ENCODE data around the gene CELF2. TPM values are rescaled to one million over a fixed set of nuclear protein-coding genes. Genes with fewer than 3 reads are reported as not detected.
A peak's percentile ranks its signal among the peaks of the same experiment; 100 is the strongest.
"Not testable (repeated sequence)": the region's sequence is repeated elsewhere in the genome, so short reads cannot be mapped to it uniquely, and the experiment has no call there.

The CELF2 gene
- total RNA-seq, 1 donor from 2014 or later = 29.3 TPM

DNA sequence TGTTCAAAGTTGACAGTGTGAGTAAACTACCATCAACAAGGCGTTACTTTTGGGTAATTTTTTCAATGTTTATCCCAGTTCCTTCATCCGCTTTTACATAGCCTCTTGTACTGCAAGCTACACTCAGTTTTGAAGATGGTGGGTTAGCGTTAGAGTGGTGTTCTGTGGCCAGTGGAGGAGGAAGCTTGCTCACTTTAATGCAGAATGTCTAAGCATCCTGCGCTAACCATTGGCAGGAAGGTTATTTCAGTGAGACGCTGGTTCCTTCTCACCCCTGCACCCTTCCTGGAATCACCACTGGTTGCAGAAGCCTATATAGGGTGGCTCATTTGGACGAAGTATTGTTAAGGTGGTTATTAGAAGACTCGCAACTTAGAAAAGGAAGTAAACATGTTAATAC, 159.1 kb downstream of the CELF2 start:
- no peak for DNase-seq

DNA sequence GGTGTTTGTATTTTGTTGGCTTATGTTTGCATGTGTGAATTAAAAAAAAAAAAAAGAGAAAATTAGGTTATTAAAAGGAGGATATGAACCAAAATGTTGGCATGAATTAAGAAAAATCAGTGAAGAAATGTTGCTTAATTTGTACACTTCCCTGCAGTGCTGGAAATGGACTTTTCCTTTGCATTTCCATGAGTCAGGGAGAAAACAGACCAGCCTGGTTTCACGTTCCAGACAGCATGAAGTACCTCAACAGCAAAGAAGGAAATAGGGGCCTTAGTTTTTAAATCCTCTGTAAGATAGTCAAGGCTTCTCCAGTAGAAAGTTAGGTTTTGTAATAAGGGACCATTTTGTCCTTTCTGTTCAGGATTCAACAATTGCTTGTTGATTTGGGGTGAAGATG, 159.7 kb downstream of the CELF2 start:
- no peak for DNase-seq

DNA sequence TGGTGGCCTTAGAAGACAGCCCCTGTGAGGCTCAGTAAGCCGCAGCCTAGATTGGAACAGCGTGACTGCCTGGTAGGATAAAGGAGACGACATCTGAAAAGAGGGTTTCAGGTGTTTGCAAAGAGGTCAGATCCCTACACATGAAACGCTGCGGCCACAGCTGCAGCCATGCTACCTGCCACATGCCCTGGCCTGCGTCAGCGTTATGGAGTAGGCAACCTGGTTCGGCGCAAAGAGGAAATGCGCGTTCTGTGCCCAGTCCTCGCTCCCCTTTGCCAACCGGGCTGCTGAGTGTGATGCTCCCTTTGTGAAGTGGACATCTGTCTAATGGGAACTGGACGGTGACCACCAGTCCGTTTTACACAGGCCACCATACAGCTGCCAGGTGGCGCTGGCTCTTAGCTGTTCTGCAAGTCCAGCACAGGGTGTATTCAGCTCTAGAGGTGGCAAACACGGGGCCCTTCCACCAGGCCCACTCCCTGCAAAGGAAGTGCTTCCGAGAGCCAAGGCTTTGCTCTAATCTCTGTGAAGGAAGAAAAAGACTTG, 160.3 kb downstream of the CELF2 start:
- DNase-seq = no peak

DNA sequence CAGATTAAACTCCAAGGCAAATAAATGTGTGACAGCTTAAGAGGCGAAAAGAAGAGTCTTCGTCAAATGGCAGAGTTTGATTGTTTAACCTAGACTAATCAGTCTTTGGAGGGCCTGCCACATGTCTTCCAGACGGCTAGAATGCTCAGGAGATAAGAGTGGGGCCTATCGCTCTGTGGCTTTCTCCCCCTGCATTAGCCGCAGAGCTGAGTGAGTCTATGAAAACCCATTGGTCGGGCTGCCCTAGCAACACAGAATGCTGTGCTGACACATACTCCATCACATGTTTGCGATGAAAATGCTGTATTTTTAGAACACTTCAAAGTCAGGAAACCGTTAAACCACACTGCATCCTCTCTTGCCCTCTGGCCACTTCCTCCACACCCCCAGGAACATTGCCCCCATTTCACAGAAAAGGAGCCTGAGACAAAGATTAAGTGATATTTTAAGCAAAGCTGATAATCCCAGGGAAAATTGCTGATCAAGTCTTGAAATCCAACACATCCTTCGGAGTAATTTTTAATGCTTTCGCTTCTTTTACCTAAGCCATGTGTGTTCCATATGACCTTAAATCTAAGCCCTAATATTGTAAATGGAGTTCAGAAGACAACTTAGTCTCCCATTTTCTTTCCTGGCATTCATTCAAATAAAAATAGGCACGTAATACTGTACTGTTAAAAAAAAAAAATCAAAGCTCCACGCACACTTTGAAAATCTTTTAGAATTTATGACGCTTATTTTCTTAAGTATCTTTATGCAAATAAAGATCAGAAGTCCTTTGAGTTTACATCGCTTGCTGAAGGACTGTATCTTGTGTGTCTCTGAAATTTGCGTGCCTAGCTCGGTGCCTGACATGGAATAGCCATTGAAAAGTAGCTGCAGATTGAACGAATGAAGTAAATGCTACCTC, 161.2 kb downstream of the CELF2 start:
- peak; percentile 35 for DNase-seq

DNA sequence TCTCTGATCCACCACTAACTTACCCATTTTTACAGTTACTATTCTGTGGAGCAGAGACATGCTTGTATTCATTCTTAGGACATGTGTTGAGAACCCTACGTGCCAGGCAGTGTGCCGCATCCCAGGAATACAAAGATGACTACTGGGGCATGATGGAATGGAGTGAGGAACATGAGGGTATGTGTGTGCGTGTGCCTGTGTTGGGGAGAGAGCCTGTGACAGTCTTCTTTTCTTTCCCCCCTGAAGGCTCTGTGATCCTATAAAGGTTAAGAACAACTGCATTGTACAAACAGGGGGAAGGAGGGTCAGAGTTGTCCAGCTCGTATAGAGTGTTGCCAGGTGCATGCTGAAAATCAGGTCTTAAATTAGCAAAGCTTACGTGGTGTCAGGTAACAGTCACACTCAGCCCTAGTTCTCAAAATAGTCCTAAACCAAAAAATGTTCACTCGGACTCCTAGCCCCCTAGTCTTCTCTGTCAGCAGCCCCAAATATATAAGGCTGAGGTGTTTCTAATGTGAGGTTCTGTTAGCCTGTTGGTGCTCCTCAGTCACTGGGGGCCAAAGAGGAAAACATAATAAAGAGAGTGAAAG, 161.9 kb downstream of the CELF2 start:
- no peak for DNase-seq

DNA sequence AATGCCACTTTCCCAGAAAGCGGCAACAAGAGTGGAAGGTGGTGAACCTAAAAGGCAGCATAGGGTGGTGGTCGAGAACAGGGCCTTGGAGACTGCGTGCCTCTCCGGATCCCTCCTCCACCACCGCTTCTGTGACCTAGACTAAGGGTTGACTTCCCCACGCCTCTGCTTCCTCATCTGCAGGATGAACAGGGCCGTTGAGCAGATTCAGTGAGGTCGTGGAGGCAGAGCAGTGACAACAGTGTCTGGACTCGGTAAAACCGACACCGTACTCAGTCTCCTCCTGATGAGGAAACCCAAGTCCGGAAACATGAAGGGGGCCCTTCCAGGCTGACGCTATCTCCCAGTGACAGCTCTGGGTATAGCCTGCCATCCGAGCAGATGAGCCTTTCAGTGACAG, 162.6 kb downstream of the CELF2 start:
- DNase-seq = no peak

DNA sequence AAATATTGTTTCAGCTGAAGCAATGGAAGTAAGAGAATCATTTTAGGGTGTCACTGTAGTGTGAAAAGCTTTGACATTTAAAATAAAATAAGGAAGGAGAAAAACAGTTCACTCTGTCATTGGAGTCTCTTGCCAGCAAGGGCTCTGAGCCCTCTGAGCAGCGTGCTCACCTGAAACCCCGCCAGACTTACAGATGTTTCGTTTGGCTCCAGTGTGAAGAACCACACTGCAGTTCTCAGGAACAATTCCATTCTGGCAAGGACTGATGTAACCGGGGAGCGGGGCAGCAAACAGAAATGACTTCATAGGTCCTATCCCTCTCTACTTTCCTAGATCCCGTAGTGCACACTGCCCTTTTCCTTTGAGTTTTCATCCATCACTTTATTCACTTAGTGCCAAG, 164.3 kb downstream of the CELF2 start:
- DNase-seq = no peak

DNA sequence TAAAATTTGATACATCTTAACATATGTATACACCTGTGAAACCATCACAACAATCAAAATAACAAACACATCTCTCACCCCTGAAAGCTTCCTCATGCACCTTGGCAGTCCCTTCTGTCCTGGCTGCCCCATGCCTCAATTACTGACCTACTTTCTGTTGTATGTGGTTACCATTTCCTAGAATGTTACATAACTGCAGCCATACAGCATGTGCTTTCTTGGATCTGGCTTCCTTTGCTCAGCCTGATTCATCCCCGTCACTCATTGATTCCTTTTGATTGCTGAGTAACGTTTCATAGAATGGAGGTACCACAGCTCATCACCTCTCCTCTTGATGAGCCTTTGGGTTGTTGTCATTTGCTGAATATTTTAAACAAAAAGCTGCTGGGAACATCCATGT, 165.3 kb downstream of the CELF2 start:
- no peak for DNase-seq

DNA sequence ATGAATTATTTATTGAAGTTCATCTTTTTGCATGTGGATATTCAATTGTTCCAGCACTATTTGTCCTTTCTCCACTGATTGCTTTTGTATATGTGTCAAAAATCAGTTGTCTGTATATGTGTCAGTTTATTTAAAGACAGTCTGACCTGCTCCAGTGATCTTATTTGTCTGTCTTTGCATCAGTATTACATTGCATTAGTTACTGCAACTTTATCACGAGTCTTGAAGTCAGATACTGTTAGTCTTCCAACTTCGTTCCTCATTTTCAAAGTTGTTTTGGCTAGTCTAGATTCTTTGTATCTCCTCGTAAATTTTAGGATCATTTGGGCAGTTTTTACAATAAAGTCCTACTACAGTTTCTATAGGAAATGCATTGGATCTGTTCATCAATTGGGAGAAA, 166.4 kb downstream of the CELF2 start:
- no peak for DNase-seq

DNA sequence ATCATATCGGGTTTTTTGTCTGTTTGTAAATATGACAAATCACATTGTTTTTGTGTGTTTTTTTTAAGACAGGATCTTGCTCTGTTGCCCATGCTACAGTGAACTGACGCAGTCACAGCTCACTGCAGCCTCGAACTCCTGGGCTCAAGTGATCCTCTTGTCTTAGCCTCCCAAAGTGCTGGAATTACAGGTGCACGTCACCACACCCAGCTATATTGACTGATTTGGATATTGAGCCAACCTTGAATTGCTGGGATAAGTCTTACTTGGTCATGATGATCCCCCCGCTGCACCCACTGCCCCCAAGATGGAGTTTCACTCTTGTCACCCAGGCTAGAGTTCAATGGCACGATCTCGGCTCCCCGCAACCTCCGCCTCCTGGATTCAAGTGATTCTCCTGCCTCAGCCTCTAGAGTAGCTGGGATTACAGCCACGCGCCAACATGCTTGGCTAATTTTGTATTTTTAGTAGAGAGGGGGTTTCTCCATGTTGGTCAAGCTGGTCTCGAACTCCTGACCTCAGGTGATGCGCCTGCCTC, 167.5 kb downstream of the CELF2 start:
- DNase-seq = not testable (repeated sequence)

DNA sequence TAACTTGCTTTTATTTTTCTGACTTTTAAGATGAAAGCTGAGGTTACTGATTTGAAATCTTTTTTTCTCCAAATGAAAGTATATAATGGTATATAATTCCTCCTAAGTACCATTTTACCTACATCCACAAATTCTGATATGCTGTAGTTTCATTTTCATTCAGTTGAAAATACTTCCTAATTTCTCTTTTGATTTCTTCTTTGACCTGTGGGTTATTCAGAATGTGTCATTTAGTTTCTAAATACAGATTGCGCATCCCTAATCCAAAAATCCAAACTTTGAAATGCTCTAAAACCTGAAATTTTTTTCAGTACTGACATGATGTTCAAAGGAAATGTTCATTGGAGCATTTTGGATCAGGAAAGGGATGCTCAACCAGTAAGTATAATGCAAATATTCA, 168.7 kb downstream of the CELF2 start:
- no peak for DNase-seq

DNA sequence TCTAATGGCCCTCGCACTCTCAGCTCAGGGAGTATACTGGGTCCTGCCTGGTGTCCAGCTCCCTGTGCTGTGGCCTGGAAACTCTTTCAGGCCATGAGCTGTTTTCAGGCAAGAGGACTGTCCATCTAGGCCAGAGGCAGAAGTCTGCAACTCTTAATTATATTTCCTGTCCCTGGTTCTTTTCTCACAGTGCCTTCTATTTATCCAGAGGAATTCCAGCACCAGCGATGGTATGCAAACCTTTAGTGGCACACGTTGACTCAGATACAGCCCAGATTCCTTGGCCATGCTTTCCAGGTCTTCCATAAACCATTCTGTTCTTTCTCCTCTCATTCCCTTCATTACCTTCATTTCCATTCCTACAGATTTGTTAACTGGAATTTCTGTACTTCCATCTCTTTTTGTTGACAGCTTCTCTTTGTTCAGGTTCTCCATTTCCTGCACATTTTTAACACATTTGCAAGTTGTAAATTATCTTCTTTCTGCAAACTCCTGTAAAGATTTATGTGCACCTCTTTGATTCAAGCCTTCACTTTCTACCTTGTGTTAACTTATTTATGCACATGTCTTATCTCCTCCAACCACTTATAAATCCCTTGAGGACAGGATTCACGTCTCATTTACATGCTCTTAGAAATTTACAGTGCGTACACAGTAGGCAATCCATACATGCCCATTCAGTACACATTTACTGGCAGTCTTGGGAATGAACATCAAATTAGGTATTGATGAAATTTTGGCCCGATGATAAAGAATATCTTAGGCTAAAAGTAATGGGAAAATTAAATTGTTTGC, 172.1 kb downstream of the CELF2 start:
- DNase-seq = no peak

DNA sequence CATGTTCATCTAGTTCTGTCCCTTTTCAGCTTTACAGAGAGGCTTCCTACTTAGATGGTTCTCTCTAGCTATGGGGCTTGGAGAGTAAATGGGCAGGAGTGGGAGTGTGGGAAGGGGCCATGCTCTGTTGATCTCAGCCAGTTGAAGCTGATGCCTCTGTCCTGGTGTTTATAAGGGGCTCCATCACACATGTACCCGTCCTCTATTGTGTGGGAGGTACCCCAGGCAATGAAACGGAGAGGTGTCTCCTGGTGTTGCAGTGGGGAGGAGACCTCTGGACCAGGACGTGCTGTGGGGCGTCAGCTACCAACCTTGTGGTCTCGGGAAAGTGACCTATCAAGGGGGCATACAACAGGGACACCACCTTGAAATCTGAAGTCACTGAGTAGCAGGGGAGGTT, 173.5 kb downstream of the CELF2 start:
- DNase-seq = no peak

DNA sequence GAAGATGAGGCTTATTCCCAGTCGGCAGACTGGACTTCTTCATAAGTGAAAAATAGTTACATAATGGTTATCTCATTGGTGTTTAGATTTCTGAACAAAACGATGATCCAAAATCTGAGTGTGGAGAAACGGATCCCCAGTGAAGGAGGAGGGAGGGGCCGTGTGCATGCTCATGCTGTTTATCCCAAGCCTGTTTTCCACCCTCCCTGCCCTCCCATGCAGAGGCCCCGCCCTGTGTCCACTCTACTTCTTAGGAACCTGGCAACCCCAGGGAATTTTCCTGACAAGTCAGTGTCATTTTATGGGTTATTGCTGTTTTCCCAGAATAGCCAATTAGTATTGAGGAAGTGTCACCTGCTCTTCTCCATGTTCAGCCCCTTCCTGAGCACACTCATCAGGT, 174.0 kb downstream of the CELF2 start:
- DNase-seq = no peak

DNA sequence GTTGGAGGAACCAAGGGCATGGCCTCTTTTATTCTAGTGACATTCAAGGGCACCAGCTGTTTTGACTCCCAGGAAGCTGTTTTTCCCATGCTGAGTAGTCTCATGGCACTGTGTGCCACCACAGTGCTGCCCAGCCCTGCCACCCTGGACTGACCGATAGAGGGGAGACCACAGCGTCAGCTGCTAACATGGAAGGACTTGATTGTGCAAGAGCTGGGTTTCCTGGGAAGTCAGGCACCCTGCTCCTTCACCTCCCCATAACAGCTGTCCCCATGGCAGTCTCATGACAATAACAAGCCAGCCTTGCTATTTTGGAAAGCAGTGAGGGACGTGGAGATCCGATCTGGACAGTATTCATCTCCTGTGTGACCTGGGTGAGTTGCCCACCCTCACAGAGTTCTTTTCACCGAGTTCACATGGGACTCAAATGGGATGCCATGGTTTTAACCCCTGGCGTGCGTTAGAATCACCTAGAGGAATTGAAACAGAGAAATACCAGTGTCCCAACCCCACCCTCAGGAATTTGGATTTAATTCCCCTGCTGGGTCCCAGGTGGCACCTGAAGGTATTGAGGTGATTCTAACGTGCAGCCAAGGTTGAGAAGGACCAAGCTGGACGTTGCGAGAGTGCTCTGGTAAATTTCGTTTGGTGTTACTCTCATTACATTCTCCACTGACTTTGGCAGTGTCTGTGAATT, 174.8 kb downstream of the CELF2 start:
- no peak for DNase-seq

DNA sequence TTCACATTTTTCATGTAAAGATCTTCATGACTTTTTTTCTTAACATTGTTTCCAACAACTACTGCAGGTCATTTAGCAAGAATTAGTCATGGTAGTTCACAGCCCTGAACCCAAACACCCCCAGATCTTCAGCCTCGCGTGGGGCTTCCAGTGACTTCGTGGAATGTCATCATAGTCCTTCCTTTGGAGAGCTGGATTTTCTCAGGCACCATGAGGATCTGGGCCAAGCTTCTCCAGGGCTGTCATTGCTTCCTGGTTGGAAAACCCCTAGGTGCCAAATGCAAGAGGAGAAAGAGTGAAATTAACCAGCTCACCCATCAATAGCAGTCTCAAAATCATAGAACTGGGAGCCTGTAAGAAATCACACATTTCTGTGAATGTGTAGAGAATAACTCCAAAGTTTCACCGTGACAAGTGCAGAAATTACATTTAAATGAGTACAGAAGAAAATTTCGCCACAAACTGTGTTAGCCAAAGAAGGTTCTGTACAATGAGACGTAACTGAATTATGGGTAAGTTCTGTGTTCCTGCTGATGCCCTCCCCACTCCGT, 175.4 kb downstream of the CELF2 start:
- no peak for DNase-seq

DNA sequence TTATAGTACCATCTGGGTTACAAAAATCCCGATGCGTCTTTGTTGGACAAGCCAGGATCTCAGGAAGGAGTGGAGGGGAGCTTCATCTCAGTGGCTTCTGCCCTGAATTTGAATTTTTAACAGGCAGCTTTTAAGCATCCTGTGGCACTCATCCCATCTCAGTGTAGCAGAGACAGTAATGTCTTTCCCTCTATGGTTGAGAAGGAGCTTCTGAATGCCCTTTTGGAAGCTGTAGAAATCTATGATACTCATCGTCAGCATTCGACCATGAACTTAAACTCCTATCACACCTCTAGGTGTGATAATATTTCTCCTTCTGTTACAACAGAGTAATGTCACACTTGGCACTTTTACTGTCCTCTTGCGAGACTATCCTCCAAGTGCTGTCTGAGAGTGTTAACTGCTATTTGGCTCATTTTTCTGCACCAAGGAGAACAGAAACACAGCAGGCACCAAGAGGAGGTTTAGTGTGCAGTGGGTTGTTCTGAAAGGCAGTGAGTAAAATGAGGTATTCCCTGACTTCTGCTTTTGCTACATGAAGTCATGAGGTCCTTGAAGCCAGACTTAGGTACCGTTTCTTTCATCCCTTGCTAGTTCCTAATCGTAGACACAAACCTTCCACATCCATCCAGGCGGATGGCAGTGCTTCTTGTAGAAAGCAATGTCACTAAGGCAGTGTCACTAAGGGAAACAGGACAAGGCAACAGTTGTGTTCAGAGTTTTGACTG, 177.4 kb downstream of the CELF2 start:
- no peak for DNase-seq

DNA sequence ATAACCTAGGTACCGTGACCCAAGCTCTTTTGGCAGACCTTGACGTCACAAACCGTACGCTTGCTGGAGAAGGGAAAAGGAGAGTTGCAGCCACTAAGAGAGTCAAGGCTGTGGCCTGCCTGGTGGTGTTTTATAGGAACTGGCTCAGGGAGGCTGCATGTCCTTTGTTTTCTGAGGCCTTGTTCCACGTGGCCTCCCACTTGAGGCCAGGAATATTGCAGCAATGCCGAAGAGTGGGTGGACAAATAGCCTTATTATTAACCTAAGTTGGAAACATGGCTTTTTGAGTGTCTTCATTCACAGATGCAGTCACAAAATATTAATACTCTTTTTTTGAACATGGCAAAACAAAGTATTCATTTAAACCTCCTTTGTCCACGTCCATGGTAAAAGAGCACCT, 178.0 kb downstream of the CELF2 start:
- no peak for DNase-seq

DNA sequence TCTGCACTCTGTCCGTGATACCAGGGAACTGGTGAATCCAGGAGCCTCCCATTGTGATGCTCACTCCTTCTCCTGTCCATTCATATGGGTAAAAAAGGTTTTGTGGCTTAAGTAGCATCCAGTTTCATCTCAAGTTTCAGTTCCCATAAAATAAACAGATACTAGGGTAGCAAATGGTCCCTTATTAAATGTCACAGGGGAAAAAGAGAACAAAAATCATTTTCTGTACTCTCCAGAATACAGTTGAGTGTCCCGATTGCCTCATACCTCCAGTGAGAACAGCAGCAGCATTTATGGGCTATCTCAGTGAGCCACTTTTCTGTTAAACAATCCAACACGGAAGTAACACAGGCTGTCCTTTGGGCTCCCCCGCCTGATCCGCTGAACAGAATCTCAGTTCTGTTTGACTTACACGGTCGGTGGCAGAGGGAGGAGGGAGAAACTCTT, 179.6 kb downstream of the CELF2 start:
- no peak for DNase-seq

DNA sequence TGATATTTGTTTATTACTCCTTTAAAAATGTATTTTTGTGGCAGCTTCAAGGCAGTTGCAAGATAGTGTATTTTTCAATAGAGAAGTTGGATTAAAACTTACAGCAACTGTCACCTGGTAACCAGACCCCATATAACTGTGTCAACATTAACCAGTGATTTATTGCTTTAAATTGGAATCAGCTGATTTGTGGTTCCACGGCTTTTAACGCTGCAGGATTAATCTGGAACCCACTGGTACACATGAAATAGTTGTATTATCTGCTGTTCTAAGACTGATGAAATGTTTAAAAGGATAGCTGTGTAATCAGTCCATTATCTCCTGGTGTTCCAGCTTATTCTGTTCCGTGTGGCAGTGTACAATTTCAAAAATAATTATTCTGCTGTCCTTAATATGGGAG, 180.2 kb downstream of the CELF2 start:
- DNase-seq = peak; percentile 9

DNA sequence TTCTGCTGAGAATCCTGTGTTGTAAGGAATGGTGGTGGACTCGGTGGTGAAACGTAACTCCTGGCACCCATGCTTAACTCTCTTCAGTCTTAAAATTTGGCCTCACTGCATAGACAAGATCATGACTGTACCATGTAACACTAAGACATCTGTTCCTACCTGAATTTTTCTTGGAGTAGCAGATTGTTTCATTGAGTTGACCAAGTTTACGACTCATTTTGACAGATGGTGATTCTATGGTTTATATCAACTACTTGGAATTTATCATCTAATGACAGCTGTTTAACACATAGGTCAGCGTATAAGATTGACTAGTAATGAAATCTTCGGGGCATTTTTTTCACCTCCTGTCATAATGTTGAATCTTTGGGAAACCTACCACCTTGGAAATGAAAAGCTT, 184.2 kb downstream of the CELF2 start:
- no peak for DNase-seq
